CD4-positive, alpha-beta T cell (primary cell): ENCODE measurements around the gene LPP. TPM values are rescaled to one million over a fixed set of nuclear protein-coding genes. Genes with fewer than 3 reads are reported as not detected.

ENCODE experiments used
- ATAC-seq: fragments of 200-7000 bp; cut with Tn5 transposase; one replicate; pipeline ENCODE4 v1.10.0; 2022; ENCODE audit warnings: mild to moderate bottlenecking; ENCODE audit not compliant: poor library complexity
- CTCF ChIA-PET: fragments of 350-600 bp; sonication (Branson Sonifier 250); formaldehyde crosslinking; loops from one replicate; lab custom pipeline; 2021; ENCODE audit warnings: antibody characterized with exemption, inconsistent platforms; lab: Charles Lee
- POLR2A ChIA-PET: fragments of 350-600 bp; sonication (Branson Sonifier 250); formaldehyde crosslinking; loops from one replicate; lab custom pipeline; 2021; ENCODE audit warnings: antibody characterized with exemption, inconsistent platforms; lab: Charles Lee
- DNase-seq, 14 experiments: peaks; one replicate each; pipeline ENCODE4 v3.0.0-alpha.2; 2013 to 2020; ENCODE audit warnings: mixed read lengths in 2 of 14
- H3K27ac ChIP-seq, 2 donors: one replicate each; pipeline versions ENCODE4 v1.5.1 to v1.7.0; 2013; ENCODE audit warnings: low read length in 2 of 2, low read depth in 1 of 2, mild to moderate bottlenecking in 1 of 2
- H3K27me3 ChIP-seq, 2 experiments: 1 replicate in 1 of 2; 2 replicates in 1 of 2; pipeline versions ENCODE4 v1.6.1 to v1.7.0; 2013; ENCODE audit warnings: low read length in 2 of 2, control low read depth in 1 of 2, mild to moderate bottlenecking in 1 of 2, moderate library complexity in 1 of 2; ENCODE audit not compliant: insufficient read depth in 2 of 2, control insufficient read depth in 1 of 2
- H3K36me3 ChIP-seq: one replicate; pipeline ENCODE4 v1.6.1; 2013; ENCODE audit warnings: low read length, control low read depth; ENCODE audit not compliant: insufficient read depth
- H3K4me1 ChIP-seq: one replicate; pipeline ENCODE4 v1.6.1; 2013; ENCODE audit warnings: low read length, control low read depth; ENCODE audit not compliant: insufficient read depth
- H3K4me3 ChIP-seq: one replicate; pipeline ENCODE4 v1.5.1; 2013; ENCODE audit warnings: mild to moderate bottlenecking, low read length, moderate library complexity
- H3K9me3 ChIP-seq, 2 experiments: 1 replicate in 1 of 2; 2 replicates in 1 of 2; pipeline versions ENCODE4 v1.6.1 to v1.7.0; 2013; ENCODE audit warnings: low read length in 2 of 2, mild to moderate bottlenecking in 2 of 2, control low read depth in 1 of 2, moderate library complexity in 1 of 2; ENCODE audit not compliant: control insufficient read depth in 1 of 2, insufficient read depth in 1 of 2
- H3K27ac Mint-ChIP-seq: one replicate; pipeline ENCODE4 v1.8.0; 2020; ENCODE audit warnings: mixed read lengths
- H3K27me3 Mint-ChIP-seq: one replicate; pipeline ENCODE4 v1.8.0; 2021; ENCODE audit warnings: mixed read lengths
- H3K36me3 Mint-ChIP-seq: one replicate; pipeline ENCODE4 v1.8.0; 2021; ENCODE audit warnings: low read depth, mixed read lengths
- H3K4me1 Mint-ChIP-seq: one replicate; pipeline ENCODE4 v1.8.0; 2021; ENCODE audit warnings: low read depth, mixed read lengths
- H3K4me3 Mint-ChIP-seq: one replicate; pipeline ENCODE4 v1.8.0; 2020; ENCODE audit warnings: mild to moderate bottlenecking, mixed read lengths
- H3K9me3 Mint-ChIP-seq: one replicate; pipeline ENCODE4 v1.8.0; 2020; ENCODE audit warnings: mixed read lengths
- intact Hi-C, 2 experiments: fragments of 100-400 bp; cut with DNase I in 1 of 2; cut with micrococcal nuclease in 1 of 2; formaldehyde crosslinking; loops; one replicate each; pipeline versions ENCODE4 v1.15.1 to v1.9.0; 2023 to 2025; cut with DNase I, micrococcal nuclease
- total RNA-seq, 174 experiments: library from RNA in 2 of 174; stranded (reverse) in 2 of 174; gene quantifications; one replicate each; pipeline ENCODE4 v1.2.3 and lab custom pipeline; 2021 to 2026
- TF ChIP-seq, protein P1 (sequence below): fragments of 200-600 bp; IDR thresholded peaks from one replicate; pipeline ENCODE4 v1.8.0; 2022; ENCODE audit warnings: antibody characterized with exemption, mild to moderate bottlenecking

LPP gene
- total RNA-seq, 2 experiments from 2014 or later: 45.6 to 45.9 TPM

DNA sequence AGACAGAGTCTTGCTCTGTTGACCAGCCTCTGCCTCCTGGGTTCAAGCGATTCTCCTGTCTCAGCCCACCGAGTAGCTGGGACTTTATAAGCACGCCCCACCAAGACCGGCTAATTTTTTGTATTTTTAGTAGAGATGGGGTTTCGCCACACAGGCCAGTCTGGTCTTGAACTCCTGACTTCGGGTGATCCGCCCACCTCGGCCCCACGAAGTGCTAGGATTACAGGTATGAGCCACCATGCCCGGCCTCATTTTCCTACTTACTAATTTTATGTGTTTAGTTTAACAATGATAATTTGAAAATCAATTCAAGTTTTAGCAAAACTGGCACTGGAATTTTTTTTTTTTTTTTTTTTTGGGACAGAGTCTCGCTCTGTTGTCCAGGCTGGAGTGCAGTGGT is 336.5 kb downstream of the LPP start:
- no peaks in the 10 kb centered on the region for H3K4me1 ChIP-seq
- CTCF ChIA-PET: no interaction called here
- H3K4me3 ChIP-seq: no peak overlapping the region
- intact Hi-C loops: no loop called here
- DNase-seq: peak in 1 of 14 experiments; percentile 4
- H3K27me3 Mint-ChIP-seq: no peaks in the 10 kb centered on the region
- no peak overlapping the region for H3K27ac ChIP-seq
- peaks cover 3% of the 10 kb centered on the region for H3K36me3 ChIP-seq
- H3K9me3 Mint-ChIP-seq: no peaks in the 10 kb centered on the region
- H3K9me3 ChIP-seq: no peaks in the 10 kb centered on the region
- ATAC-seq: no peak
- no peak overlapping the region for H3K27ac Mint-ChIP-seq
- H3K4me1 Mint-ChIP-seq: no peaks in the 10 kb centered on the region
- no peaks in the 10 kb centered on the region for H3K27me3 ChIP-seq
- TF ChIP-seq, protein P1, sequence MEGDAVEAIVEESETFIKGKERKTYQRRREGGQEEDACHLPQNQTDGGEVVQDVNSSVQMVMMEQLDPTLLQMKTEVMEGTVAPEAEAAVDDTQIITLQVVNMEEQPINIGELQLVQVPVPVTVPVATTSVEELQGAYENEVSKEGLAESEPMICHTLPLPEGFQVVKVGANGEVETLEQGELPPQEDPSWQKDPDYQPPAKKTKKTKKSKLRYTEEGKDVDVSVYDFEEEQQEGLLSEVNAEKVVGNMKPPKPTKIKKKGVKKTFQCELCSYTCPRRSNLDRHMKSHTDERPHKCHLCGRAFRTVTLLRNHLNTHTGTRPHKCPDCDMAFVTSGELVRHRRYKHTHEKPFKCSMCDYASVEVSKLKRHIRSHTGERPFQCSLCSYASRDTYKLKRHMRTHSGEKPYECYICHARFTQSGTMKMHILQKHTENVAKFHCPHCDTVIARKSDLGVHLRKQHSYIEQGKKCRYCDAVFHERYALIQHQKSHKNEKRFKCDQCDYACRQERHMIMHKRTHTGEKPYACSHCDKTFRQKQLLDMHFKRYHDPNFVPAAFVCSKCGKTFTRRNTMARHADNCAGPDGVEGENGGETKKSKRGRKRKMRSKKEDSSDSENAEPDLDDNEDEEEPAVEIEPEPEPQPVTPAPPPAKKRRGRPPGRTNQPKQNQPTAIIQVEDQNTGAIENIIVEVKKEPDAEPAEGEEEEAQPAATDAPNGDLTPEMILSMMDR: no peak
- H3K36me3 Mint-ChIP-seq: peaks cover 59% of the 10 kb centered on the region
- POLR2A ChIA-PET: no interaction called here
- no peak overlapping the region for H3K4me3 Mint-ChIP-seq

DNA sequence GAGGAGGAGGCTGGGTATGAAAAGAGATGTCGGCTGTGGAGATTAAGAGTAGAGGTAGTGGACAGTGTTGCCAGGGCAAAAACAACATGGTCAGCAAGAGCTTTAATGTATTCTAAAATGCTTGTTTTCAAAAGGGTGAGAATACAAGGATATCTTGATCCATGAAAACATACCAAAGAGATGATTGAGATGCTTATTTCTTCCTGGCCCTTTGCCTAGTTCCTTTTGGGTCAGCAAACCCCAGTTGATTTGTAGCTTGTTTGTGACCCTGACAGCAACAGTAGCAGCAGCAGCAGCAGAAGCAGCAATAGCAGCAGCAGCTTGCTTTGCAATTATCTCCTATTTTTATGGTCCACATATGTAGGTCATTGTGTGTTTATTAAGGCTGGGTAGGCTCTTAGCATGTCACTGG is 337.3 kb downstream of the LPP start:
- Histone ChIP-seq H3K27me3 (no peaks in the 10 kb centered on the region), H3K4me1 (no peaks in the 10 kb centered on the region), H3K27ac (no peak overlapping the region), H3K4me3 (no peak overlapping the region), H3K9me3 (no peaks in the 10 kb centered on the region), H3K36me3 (peaks cover 3% of the 10 kb centered on the region)
- DNase-seq (no peak), ATAC-seq (no peak)
- no peaks in the 10 kb centered on the region for H3K4me1 Mint-ChIP-seq
- H3K36me3 Mint-ChIP-seq: peaks cover 59% of the 10 kb centered on the region
- no peaks in the 10 kb centered on the region for H3K9me3 Mint-ChIP-seq
- POLR2A ChIA-PET: no interaction called here
- TF ChIP-seq, protein P1: no peak
- no peaks in the 10 kb centered on the region for H3K27me3 Mint-ChIP-seq
- intact Hi-C loops: no loop called here
- no peak overlapping the region for H3K27ac Mint-ChIP-seq
- no peak overlapping the region for H3K4me3 Mint-ChIP-seq
- CTCF ChIA-PET: no interaction called here

- TF ChIP-seq, protein P1: no peak
- POLR2A ChIA-PET: no interaction called here
- Mint-ChIP-seq H3K36me3 (peaks cover 41% of the 10 kb centered on the region), H3K27me3 (no peaks in the 10 kb centered on the region), H3K4me3 (no peak overlapping the region), H3K4me1 (no peaks in the 10 kb centered on the region), H3K9me3 (peaks cover 3% of the 10 kb centered on the region), H3K27ac (no peak overlapping the region)
- DNase-seq (no peak), ATAC-seq (no peak)
- CTCF ChIA-PET: no interaction called here
- Histone ChIP-seq H3K36me3 (no peaks in the 10 kb centered on the region), H3K27ac (no peak overlapping the region), H3K4me1 (no peaks in the 10 kb centered on the region), H3K9me3 (peaks cover 0 to 2% of the 10 kb centered on the region in 2 experiments), H3K4me3 (no peak overlapping the region), H3K27me3 (no peaks in the 10 kb centered on the region)
- intact Hi-C loops: no loop called here
Observed at GRCh38 chr3:188496390-188496789, 342.4 kb downstream of the LPP start.
